HuH-7 (cell line): Measurements from ENCODE around the gene HBD.
"Not testable (repeated sequence)": the region's sequence is repeated elsewhere in the genome, so short reads cannot be mapped to it uniquely, and the experiment has no call there.

Source experiments
- DNase-seq: peaks from one replicate; pipeline ENCODE4 v3.0.0; 2011; ENCODE audit warnings: low spot score

Gene HBD

GRCh38 chr11:5234381-5234834 lies at the start of gene HBD:
TSS of gene HBD (minus strand) at chr11:5234483. CDS start at chr11:5234433, 50 bp downstream.
- DNase-seq, result no peak

- DNase-seq, result no peak
These were observed 49.6 kb upstream of the HBD start for GRCh38 chr11:5283882-5284281.

GRCh38 chr11:5283086-5283485 lies 48.8 kb upstream of the HBD start:
- no peak for DNase-seq

GRCh38 chr11:5282628-5283027 lies 48.3 kb upstream of the HBD start:
- DNase-seq, result no peak

- DNase-seq, result no peak
These were observed 47.3 kb upstream of the HBD start for GRCh38 chr11:5281596-5281995.

GRCh38 chr11:5280582-5281102 lies 46.4 kb upstream of the HBD start:
- DNase-seq, result no peak

GRCh38 chr11:5279471-5280090 lies 45.3 kb upstream of the HBD start:
- DNase-seq, result no peak

GRCh38 chr11:5277807-5278382 lies 43.6 kb upstream of the HBD start:
- no peak for DNase-seq

- DNase-seq, result no peak
These were observed 42.4 kb upstream of the HBD start for GRCh38 chr11:5276697-5277096.

- DNase-seq, result no peak
These were observed 41.3 kb upstream of the HBD start for GRCh38 chr11:5275369-5276110.

GRCh38 chr11:5274395-5274794 lies 40.1 kb upstream of the HBD start:
- no peak for DNase-seq

GRCh38 chr11:5272395-5273017 lies 38.2 kb upstream of the HBD start:
- DNase-seq, result no peak

GRCh38 chr11:5269715-5270147 lies 35.4 kb upstream of the HBD start, which contains the start of gene HBE1:
TSS of gene HBE1 (minus strand) at chr11:5269945. CDS start at chr11:5269890, 55 bp downstream.
- DNase-seq, result no peak

- DNase-seq, result no peak
These were observed 32.8 kb upstream of the HBD start for GRCh38 chr11:5267033-5267563.

- no peak for DNase-seq
These were observed 32.3 kb upstream of the HBD start for GRCh38 chr11:5266609-5267008.

GRCh38 chr11:5265832-5266231 lies 31.5 kb upstream of the HBD start:
- no peak for DNase-seq

- DNase-seq, result no peak
These were observed 24.4 kb upstream of the HBD start for GRCh38 chr11:5258543-5259262.

- no peak for DNase-seq
These were observed 23.0 kb upstream of the HBD start for GRCh38 chr11:5257296-5257695.

GRCh38 chr11:5254646-5255413 lies 20.5 kb upstream of the HBD start, which contains the start of gene HBG2:
TSS of gene HBG2 (minus strand) at chr11:5254781. CDS start at chr11:5254728, 53 bp downstream.
- not testable (repeated sequence) for DNase-seq

- not testable (repeated sequence) for DNase-seq
These were observed 19.7 kb upstream of the HBD start for GRCh38 chr11:5254023-5254422.

GRCh38 chr11:5253440-5253839 lies 19.2 kb upstream of the HBD start:
- DNase-seq, result not testable (repeated sequence)
